HL-60 (cell line): ENCODE data around the gene DNAJC25.

Experiments
- DNase-seq, 2 experiments: peaks; one replicate each; pipeline ENCODE4 v3.0.0-alpha.2; 2010 to 2020; ENCODE audit warnings: low read depth in 1 of 2, low spot score in 1 of 2
- H3K27ac ChIP-seq: fragments of 250-450 bp; sonication (Bioruptor Pico); replicated peaks from 2 replicates; pipeline ENCODE4 v1.5.1; 2020; ENCODE audit warnings: mild to moderate bottlenecking, moderate library complexity
- H3K27me3 ChIP-seq: fragments of 250-450 bp; sonication (Bioruptor Pico); 2 replicates; pipeline ENCODE4 v1.5.1; 2021; ENCODE audit warnings: mild to moderate bottlenecking, moderate library complexity; ENCODE audit not compliant: insufficient read depth, poor library complexity, severe bottlenecking
- H3K4me3 ChIP-seq: replicated peaks from 2 replicates; pipeline ENCODE4 v1.5.1; 2011; ENCODE audit warnings: mild to moderate bottlenecking, control low read depth, low read length; ENCODE audit not compliant: insufficient read depth
- GABPA ChIP-seq: IDR thresholded peaks from 2 replicates; pipeline ENCODE4 v1.6.1; 2012; ENCODE audit warnings: low read depth
- POLR2AphosphoS5 ChIP-seq: IDR thresholded peaks from 2 replicates; pipeline ENCODE4 v1.6.1; 2012; ENCODE audit warnings: low read depth
- SPI1 ChIP-seq: IDR thresholded peaks from 2 replicates; pipeline ENCODE4 v1.6.1; 2012; ENCODE audit warnings: low read depth, mild to moderate bottlenecking, borderline replicate concordance
- TF ChIP-seq, protein P1 (sequence below): IDR thresholded peaks from one replicate; pipeline ENCODE4 v1.5.1; 2011; ENCODE audit warnings: low read length, control low read depth, inconsistent platforms; ENCODE audit not compliant: insufficient read depth
- TF ChIP-seq, protein P2 (sequence below): IDR thresholded peaks from 2 replicates; pipeline ENCODE4 v1.6.1; 2012; ENCODE audit warnings: low read depth; ENCODE audit not compliant: insufficient replicate concordance

DNAJC25 gene

DNA sequence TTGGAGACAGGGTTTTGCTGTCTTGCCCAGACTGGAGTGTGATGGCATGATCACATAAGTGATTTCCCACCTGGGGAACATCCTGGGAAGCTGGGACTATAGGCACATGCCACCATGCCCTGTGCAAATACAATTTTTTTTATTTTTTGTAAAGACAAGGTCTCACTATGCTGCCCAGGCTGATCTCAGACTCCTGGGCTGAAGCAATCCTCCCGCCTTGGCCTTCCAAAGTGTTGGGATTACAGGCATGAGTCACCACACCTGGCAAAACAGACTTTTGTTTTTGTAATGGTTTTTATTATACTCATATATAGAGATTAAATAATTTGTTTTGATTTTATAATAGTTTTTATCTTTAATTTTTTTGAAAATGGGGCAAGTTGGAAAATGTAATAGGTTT is 14.7 kb downstream of the DNAJC25 start:
- no peaks in the 10 kb centered on the region for H3K27me3 ChIP-seq
- H3K4me3 ChIP-seq, result no peak overlapping the region
- TF ChIP-seq, protein P1, sequence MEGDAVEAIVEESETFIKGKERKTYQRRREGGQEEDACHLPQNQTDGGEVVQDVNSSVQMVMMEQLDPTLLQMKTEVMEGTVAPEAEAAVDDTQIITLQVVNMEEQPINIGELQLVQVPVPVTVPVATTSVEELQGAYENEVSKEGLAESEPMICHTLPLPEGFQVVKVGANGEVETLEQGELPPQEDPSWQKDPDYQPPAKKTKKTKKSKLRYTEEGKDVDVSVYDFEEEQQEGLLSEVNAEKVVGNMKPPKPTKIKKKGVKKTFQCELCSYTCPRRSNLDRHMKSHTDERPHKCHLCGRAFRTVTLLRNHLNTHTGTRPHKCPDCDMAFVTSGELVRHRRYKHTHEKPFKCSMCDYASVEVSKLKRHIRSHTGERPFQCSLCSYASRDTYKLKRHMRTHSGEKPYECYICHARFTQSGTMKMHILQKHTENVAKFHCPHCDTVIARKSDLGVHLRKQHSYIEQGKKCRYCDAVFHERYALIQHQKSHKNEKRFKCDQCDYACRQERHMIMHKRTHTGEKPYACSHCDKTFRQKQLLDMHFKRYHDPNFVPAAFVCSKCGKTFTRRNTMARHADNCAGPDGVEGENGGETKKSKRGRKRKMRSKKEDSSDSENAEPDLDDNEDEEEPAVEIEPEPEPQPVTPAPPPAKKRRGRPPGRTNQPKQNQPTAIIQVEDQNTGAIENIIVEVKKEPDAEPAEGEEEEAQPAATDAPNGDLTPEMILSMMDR, result no peak
- TF ChIP-seq GABPA (no peak), POLR2AphosphoS5 (no peak), SPI1 (no peak)
- TF ChIP-seq, protein P2, sequence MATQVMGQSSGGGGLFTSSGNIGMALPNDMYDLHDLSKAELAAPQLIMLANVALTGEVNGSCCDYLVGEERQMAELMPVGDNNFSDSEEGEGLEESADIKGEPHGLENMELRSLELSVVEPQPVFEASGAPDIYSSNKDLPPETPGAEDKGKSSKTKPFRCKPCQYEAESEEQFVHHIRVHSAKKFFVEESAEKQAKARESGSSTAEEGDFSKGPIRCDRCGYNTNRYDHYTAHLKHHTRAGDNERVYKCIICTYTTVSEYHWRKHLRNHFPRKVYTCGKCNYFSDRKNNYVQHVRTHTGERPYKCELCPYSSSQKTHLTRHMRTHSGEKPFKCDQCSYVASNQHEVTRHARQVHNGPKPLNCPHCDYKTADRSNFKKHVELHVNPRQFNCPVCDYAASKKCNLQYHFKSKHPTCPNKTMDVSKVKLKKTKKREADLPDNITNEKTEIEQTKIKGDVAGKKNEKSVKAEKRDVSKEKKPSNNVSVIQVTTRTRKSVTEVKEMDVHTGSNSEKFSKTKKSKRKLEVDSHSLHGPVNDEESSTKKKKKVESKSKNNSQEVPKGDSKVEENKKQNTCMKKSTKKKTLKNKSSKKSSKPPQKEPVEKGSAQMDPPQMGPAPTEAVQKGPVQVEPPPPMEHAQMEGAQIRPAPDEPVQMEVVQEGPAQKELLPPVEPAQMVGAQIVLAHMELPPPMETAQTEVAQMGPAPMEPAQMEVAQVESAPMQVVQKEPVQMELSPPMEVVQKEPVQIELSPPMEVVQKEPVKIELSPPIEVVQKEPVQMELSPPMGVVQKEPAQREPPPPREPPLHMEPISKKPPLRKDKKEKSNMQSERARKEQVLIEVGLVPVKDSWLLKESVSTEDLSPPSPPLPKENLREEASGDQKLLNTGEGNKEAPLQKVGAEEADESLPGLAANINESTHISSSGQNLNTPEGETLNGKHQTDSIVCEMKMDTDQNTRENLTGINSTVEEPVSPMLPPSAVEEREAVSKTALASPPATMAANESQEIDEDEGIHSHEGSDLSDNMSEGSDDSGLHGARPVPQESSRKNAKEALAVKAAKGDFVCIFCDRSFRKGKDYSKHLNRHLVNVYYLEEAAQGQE, result no peak
- H3K27ac ChIP-seq, result no peak overlapping the region
- no peak for DNase-seq

DNA sequence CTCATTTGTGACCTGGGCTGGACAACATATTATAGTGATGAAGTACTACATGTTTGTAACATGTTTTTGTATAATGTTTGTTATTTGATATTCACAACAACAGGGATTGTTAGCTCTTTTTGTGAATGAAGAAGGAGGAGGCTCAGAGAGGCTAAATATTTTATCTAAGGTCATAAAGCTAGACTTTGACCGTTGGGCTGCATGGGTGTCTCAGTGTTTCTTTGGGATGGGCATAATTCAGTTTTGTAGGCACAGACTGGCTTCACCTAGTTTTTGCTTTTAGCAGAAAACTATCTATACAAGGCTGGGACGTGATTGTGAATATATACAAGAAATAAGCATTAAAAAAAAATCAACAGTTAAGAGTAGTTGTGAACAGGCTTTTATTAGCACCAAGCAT is 15.3 kb downstream of the DNAJC25 start:
- no peak overlapping the region for H3K27ac ChIP-seq
- H3K4me3 ChIP-seq, result no peak overlapping the region
- TF ChIP-seq SPI1 (no peak), GABPA (no peak), POLR2AphosphoS5 (no peak)
- TF ChIP-seq, protein P1, result no peak
- TF ChIP-seq, protein P2, result no peak
- DNase-seq, result no peak
- H3K27me3 ChIP-seq, result no peaks in the 10 kb centered on the region

DNA sequence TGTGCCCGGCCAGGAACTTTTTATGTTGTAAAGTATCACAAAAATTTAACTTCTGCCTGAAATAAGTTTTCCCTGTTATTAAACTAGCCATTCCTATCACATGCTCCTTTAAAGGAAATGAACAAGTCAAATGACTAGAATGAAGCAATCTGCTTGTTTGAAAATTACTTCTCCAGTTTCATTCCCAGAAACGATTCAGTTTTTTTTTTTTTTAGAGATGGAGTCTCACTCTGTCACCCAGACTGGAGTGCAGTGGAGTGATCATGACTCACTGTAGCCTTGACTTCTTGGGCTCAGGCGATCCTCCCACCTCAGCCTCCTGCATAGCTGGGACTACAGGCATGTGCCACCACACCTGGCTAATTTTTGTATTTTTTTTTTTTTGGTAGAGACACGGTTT is 16.9 kb downstream of the DNAJC25 start:
- no peak for TF ChIP-seq SPI1
- TF ChIP-seq GABPA, result no peak
- TF ChIP-seq, protein P2, result no peak
- TF ChIP-seq, protein P1, result no peak
- no peak for TF ChIP-seq POLR2AphosphoS5
- Histone ChIP-seq H3K27me3 (no peaks in the 10 kb centered on the region), H3K4me3 (no peak overlapping the region), H3K27ac (no peak overlapping the region)
- no peak for DNase-seq
